Islet of Langerhans (tissue), 1 donor: ENCODE data around the gene CBFA2T3.

Experiments used
- FAIRE-seq: peaks from one replicate; lab custom pipeline; 2011; peaks lifted over from hg19 to GRCh38; lab: Jason Lieb, UNC

Gene CBFA2T3

DNA sequence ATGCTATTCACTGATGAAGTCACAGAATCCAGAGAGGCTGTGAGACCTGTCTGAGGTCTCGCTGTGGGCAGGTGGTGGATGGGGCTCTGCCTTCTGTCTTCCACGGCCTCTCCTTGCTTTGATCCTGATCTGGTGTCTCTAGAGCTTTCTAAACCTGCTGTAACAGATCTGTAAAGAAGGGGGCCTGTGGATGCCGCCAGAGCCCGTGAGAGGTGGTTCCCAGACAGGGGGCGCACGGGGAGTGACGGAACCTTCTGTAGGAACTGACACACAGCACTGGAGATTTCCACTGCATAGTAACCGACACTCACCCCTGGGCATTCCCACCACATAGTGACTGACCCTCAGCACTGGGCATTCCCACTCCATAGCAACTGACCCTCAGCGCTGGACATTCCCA, 16.0 kb downstream of the CBFA2T3 start:
- FAIRE-seq = no peak

DNA sequence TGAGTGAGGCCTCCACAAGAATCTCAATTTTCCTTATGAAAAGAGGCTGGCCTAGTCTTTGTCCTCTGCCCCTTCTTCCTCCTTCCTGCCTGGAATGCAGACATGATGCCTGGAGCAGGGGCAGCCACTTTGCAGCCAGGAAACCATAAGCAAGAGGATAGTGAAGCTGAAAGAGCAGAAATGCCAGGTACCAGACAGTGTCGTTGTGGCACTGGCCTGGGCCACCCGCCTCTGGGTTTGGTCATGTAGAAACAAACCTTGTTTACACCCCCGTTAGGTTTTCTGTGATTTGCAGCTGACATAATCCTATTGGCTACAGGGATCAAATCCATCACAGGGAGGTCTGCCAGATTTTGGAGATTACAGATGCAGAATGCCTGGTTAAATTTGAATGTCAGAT, 16.5 kb downstream of the CBFA2T3 start:
- FAIRE-seq = no peak

DNA sequence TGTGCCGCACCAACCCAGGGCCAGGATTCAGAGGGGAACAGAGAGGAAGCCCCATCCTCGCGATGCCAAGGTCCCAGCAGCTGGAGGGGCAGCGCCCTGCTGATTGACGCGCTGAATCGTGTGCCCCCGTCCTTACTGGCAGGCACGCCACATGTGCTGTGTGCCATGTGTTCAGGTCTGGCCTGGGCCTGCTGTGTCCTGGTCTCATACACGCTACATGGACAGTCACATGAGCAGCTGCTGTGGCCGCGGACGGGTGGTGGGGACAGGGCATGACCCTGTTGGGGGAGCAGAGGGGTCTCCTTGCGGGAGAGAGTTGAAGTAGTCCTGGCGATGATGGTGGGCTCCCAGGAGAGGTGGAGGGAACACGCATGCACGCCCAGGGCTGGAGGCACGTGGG, 18.0 kb downstream of the CBFA2T3 start:
- FAIRE-seq = no peak

DNA sequence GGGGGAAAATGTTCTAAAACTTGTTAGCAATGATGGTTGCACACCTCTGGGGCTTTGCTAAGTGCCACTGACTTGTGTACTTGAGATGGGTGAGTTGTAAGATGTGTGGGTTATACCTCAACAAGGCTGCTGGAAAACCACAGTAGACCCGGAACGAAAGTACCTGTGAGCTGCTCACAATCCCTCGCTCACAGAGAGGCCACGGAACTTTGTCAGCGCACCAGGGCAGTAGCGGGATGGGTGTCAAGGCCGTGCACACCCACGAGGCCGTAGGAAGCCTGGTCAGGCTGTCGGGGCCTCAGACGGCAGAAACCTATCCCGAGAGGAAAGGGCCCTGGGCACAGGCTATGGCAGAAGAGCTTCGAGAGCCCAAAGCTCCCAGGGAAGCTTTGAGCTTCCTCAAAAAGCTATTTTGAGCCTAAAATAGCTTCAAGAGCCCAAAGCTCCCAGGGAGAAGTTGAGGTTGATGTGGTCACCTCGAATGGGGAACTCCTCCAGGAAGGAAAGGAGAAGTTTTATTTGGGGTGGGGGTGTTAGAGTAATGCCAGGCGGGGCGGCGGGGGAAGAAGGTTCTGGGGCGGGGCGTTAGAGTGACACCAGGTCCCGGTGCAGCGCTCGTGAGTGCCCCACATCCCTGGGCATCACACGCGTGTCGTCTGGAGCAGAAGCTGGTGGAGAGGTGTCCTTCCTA, 19.0 kb downstream of the CBFA2T3 start:
- no peak for FAIRE-seq

DNA sequence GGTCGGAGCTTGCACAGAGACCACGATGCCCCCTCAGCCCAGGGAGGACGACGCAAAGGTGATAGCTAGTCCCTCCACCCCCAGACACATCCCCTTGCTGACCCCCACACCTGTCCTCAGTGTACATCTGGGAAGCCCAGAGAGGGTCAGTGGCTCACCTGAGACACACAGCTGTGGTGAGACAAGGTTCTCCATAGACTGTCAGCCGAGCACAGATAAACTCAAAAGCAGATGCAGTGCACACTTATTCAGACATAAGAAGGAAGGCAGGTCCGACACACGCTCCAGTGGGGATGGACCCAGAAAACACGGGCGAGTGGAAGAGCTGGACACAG, 19.6 kb downstream of the CBFA2T3 start:
- no peak for FAIRE-seq

DNA sequence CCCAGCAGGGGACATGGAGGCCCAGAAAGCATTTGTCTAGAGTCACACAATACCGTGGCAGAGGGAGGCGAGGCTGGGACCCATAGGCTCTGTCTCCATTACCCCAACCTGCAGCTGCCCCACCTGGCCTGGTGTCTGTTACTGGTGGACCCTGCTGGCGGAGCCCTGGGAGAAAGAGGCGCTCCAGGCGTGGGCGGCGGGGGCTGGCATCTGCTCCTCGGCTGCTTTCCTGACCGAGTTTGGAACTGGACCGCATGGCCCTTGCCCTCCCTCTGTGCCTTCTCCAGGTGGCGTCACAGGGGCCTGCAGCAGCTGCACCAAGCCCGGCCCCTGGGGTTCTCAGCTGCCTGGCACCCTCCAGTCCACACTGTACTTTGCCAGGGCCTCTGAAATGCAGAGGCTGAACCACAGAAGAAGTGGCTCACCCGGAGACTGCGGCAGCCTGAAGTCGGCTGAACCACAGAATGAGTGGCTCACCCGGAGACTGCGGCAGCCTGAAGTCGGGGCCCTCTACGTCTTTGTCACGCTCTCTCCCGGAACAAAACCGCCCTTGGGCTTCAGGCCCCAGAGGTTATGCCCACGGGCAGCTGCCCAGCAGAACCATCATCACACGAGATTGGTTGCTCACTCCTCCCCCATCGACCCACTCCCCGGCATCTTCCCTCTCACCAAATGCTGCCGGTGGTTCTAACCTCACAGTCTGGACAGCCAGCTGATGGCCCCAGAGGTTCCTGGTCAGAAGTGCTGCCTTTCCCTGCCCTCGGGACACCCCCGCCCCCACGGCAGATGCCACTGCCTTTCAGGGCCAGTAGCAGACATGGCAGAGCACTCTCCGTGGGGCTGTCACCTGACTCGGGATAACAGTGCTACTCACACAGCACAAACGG, 20.2 kb downstream of the CBFA2T3 start:
- FAIRE-seq = no peak

DNA sequence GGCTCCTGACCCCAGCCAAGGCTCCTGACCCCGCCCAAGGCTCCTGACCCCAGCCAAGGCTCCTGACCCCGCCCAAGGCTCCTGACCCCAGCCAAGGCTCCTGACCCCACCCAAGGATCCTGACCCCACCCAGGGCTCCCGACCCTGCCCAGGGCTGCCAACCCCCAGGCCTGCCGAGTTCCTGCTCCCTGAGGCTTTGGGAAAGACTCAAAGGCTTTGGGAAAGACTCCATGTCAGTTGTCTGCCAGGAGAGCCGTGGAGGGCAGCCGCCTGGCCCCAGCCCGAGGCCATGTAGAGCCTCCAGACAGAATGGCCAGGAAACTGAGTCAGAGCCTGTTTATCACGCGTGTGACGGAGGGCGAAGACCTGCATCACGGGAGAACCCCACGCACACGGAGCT, 21.1 kb downstream of the CBFA2T3 start:
- FAIRE-seq = no peak

DNA sequence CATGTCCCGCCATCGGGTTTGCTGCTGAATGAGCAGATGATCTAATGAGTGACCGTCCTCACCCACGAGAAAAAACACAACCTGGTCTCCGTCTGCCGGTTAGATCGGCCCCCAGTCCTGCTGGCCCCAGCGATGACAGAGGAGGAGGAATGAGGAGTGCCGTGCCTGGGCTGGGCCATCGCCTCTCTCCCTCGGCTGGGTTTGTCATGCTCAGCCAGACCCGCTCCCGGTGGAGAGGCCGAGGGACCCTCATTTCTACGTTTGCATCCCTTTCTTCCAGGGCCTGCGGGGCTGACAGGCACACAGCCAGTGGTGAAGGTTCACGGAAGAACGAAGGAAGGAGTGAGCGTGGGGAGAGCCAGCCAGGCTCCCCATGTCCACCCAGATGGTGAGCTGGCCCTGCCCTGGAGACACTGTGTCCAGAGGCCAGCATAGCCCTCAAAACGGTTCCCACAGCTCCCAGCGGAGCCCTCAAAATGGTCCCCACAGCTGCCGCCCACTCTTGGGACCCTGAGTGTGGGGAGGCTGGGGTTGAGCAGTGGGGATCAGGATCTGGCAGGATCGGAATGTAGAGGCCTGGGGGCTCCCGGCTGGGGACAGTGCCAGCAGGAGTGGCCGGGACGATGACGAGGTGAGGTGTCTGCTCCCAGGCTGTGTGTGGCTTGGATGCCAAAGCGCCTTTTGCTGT, 23.9 kb downstream of the CBFA2T3 start:
- FAIRE-seq = no peak

DNA sequence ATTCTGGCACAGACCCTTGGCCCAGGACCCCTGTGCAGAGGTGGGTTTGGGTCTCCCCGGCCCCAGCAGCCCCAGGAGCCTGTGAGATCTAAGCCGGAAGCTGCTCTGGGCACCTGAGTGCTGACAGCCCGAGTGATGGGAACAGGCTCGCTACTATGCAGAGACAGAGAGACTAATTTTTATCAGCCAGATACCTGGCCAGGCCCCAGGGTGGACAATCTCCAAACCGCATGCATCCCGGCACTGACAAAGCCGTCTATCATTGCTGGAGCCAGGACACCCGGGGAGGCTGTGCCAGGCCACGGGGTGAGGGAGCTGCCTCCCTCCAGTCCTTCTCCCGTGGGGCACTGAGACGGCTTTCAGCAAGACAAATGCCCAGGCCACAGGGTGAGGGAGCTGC, 25.0 kb downstream of the CBFA2T3 start:
- no peak for FAIRE-seq

DNA sequence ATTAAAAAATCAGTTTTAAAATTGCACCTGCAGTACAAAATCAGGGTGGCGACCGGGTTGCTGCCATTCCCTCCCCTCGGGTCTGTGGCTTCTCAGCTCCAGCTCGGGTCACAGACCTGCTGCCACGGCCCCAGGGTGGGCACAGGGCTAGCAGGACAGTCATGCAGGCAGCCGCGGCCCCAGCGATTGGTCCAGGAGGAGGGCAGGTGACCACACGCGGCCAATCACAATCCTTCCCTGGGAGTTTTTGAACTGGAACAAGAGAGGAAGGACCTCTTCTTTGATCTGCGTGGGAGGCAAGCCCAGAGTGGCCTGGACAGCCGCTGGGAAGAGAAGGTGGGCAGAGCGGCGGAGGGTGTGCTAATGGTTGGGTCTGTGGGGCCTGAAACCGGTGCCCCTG, 25.5 kb downstream of the CBFA2T3 start:
- no peak for FAIRE-seq

DNA sequence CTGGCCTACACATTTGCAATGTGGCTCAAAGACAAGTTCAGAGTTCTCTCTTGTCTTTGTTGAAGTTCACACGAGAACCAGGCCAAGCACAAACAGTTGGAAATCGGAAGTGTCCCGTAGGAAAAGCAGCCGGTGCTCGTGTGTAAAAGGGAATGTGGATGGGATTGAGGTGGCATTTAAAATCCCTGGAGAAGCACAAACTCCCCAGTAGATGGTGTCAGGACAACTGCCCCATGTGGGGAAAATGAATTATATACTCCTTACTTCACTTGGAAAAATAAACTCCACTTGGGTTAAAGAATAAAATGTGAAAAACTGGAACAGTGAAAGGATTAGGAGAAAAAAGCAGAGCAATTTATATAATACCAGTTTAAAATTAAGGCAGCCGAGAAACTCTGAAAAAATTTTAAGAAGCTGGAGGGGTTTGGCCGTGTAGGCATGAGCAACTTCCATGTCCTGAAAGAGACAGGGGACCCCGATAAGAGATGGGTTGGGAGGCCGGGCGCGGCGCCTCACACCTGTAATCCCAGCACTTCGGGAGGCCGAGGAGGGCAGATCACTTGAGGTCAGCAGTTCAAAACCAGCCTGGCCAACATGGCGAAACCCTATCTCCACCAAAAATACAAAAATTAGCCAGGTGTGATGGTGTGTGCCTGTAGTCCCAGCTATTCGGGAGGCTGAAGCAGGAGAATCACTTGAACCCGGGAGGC, 28.1 kb downstream of the CBFA2T3 start:
- FAIRE-seq = no peak

DNA sequence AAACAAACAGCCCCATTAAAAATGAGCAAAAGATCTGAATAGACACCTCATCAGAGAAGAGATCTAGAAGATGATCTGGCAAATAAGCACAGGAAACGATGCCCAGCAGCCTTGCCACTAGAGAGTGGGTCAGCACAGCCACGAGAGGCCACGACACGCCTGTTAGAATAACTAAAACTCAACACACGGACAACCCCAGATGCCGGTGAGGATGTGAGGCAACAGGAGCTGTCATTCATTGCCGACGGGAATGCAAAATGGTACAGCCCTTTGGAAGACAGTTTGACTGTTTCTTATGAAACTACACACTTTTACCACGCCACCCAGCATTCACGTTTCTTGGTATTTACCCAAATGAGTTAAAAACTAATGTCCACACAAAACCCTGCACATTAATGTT, 31.5 kb downstream of the CBFA2T3 start:
- FAIRE-seq = no peak

DNA sequence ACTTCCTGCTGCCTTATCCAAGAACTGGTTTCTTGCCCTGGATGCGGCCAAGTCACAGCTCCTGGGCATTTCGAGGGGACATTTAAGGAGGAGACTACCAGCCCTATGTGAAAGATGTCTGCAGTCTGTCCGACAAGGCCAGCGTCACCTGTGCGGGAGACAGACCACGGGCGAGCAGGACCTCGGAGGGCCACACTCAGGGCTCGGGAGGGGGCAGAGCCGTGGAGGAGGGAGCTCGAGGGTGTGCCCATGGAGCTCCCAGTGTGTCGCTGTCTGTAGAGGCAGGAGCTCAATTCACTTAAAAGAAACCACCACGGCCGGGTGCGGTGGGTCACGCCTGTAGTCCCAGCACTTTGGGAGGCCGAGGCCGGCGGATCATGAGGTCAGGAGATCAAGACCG, 33.3 kb downstream of the CBFA2T3 start:
- no peak for FAIRE-seq

DNA sequence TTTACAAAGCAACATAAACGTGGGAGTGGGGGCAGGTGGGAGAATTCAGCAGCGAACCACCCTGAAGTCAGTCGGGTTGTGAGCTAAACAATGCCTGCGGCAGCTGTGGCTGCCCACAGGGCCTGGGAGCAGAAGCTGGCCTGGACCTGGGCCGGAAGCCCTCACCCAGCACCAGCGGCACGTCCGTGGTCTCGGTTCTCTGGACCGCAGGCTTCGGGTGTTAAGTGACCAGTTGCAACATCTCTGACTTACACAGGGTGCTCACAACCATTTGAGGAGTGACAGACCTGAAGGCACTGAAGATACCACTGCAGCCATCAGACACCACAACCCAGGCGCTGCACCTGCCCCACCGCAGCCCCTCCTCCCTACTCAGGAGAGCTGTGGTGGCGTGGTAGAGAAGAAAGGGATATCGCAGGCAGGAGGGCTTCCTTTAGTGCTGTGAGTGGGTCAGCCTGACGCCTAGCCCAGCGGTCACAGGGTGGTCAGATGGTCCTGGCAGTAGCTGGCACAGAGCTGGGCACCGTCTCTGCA, 33.8 kb downstream of the CBFA2T3 start:
- no peak for FAIRE-seq

DNA sequence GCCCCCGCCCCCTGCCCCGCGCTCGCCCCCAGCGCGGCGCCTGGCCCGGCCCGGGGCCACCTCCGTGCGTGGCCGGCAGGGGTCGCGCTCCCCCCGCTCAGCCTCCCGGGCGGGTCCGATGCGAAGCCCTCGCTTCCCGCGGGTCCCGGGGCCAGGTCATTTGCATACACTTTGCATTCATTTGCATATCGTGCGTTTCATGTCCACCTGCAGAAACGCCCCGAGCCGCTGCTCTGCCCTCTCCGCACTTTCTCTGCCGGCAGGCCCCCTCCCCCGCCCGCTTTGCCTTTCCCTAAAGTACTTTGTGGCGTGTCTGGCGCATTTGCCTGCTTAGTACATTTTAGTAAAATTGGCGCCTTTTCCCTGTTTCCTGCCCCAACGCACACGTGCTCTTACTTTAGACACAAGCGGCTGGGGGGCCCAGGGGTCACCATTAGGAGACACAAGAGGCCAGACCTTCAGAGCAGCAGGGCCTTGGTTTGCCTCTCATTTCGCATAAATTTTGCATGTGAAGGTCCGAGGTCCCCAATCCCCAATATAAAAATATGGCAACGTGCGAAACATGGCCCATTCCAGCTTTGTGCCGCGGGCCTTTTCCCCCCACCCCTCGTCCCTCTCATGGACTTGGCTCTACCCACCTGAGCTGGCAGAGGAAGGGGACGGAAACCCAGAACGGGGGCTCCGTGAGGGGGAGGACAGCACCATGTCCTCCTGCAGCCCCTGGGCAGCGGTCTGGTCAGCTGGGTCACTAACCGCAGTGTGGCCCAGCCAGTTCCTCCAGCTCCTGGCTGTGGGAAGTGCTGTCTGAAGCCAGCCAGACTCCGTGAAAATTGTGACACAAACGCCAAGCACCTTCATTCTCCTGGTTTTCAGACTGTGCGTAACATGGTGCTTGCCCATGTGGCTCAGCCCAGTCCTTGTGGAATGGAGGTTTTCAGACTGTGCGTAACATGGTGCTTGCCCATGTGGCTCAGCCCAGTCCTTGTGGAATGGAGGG, 34.8 kb downstream of the CBFA2T3 start:
- no peak for FAIRE-seq

DNA sequence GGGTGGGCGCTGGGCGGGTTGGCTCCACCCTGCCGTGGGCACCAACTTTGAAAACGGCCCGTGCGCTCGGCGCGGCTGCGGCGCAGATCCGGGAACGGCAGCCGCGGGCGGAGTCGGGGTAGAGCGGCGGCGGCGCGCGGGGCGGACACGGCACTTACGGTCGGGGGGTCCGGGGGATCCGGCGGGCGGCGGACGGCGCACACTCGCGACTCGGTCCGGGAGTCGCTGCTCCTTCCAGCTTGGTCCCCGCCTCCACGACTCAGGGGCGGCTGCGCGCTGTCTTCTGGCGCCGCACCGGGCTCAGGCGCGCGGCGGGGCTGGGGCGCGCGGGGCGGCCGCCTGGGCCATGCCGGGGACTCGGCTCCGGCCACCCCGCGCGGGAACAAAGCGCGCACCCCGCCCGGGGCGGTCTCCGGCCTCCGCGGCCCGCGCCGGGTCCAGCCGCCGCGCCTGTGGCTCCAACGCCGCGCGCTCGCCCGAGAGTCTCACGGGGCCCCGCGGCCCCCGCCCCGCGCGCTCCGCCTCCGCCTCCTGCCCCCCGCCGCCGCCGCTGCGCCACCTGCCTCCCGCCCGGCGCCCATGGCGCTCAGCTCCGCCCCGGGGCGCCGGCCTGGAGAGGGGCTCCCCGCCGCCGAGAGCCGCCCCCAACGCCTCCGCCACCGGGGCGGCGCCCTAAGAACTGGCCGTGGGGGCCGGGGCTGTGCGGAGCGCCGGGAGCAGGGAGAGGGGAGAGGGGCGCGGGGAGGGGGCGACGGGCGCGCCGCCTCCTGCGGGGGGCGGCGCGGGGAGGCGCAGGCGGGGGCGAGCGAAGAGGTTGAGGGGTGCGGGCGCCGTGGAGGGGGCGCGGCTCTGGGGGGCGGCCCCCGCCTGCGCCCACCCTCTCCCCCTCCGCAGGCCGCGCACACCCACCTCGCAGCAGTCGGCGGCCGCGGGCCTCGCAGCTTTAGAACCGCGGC, 35.9 kb downstream of the CBFA2T3 start:
- FAIRE-seq = no peak

DNA sequence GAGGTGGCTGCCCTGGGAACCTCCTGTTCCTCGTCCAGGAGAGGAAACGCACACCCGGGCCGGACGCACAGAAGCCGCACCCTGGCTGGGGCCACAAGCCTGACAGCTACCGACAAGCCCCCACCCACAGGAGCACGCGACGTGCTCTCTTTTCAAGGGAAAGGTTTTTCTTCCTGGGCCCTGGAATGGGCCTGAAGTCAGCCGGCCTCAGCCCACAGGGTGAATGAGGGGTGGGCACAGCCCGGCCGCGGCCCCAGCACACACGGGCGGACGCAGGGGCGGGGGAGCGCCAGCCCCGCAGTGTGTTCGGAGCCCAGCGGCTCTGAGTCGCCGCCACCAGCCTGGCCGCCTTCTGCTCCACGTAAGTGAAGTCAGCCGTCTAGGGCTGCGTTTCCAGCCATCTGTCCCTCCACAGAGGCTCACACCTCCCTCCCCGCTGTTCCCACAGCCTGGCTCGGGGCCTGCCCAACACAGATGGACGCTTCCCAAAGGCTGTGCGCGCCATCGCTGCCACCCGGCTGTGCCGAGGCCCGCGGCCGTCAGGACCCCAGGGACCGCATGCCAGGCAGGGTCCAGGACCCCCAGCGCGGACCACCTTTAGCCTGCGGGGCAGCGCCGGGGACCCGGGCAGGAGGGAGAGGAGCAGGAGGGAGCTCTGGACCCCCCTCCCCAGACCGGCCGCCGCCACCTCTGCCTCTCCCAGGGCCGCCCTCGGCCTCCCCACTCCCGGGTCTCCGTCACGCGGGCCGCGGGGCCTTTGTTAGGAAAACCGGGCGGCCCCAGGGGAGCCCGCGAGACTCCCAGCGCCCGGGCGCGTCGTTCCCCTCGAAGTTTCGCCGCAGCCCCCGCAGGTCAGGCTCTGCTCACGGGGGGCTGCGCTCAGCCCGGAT, 36.8 kb downstream of the CBFA2T3 start:
- FAIRE-seq = no peak

DNA sequence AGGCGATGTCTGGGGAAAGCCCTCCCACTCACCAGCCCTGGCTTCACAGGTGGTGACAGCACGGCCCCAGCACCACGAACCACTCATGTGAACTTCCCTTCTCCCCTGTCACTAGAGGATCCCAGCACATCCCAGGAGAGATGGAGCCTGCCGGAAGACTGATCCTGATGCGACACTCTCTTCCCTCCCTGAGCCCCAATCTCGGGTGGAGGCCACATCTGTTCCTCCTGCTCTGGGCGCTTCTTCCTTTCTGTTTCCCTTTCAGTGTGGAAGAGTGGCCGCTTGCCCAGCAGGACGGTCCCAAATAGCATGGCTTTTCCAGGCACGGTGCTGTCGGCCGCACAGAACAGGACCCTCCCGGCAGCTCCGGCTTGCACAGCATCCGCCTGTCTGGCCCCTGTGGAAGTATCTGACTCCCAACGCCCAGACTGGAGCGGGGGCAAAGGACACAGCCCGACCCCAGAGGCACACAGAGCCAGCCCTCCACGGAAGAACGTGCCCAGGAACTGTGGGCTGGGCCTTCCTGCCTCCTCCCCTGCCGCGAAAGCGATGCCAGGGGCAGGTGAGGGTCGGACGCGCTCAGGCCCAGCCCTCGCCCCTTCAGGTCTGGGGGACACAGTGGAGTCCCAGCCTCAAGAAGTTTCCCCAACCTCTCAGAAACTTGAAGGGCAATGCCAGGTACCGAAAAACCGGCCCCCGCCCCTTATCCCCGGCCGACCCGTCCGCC, 37.6 kb downstream of the CBFA2T3 start:
- no peak for FAIRE-seq
